H9 (cell line): ENCODE measurements around the gene FAM13B. TPM values are rescaled to one million over a fixed set of nuclear protein-coding genes. Genes with fewer than 3 reads are reported as not detected.

ENCODE experiments used
- DNase-seq: peaks from one replicate; pipeline ENCODE4 v3.0.0-alpha.2; 2017
- H2AFZ ChIP-seq: one replicate; pipeline ENCODE4 v1.6.1; 2013; ENCODE audit warnings: mild to moderate bottlenecking, low read length, control low read depth, moderate library complexity
- H2AK5ac ChIP-seq: 2 replicates; pipeline ENCODE4 v1.6.1; 2013; ENCODE audit warnings: low read length, control low read depth, mixed read lengths; ENCODE audit not compliant: insufficient read length
- H2BK120ac ChIP-seq: one replicate; pipeline ENCODE4 v1.6.1; 2013; ENCODE audit warnings: low read depth, mild to moderate bottlenecking, low read length, control low read depth, inconsistent platforms; ENCODE audit not compliant: poor library complexity, severe bottlenecking
- H2BK12ac ChIP-seq: 2 replicates; pipeline ENCODE4 v1.6.1; 2013; ENCODE audit warnings: low read length, control low read depth, mixed read lengths, low read depth; ENCODE audit not compliant: insufficient read length
- H2BK15ac ChIP-seq: 2 replicates; pipeline ENCODE4 v1.6.1; 2013; ENCODE audit warnings: low read depth, low read length, control low read depth
- H2BK20ac ChIP-seq: one replicate; pipeline ENCODE4 v1.6.1; 2013; ENCODE audit warnings: low read depth, mild to moderate bottlenecking, low read length, control low read depth, inconsistent platforms; ENCODE audit not compliant: poor library complexity, severe bottlenecking
- H2BK5ac ChIP-seq: 2 replicates; pipeline ENCODE4 v1.6.1; 2013; ENCODE audit warnings: low read length, control low read depth, mixed read lengths; ENCODE audit not compliant: insufficient read length
- H3K14ac ChIP-seq: 2 replicates; pipeline ENCODE4 v1.6.1; 2013; ENCODE audit warnings: low read length, control low read depth; ENCODE audit not compliant: insufficient read depth
- H3K18ac ChIP-seq: 2 replicates; pipeline ENCODE4 v1.6.1; 2013; ENCODE audit warnings: low read depth, mild to moderate bottlenecking, mixed read lengths, low read length, control low read depth; ENCODE audit not compliant: insufficient read length
- H3K23ac ChIP-seq: 2 replicates; pipeline ENCODE4 v1.6.1; 2013; ENCODE audit warnings: low read length, control low read depth, mixed read lengths, low read depth; ENCODE audit not compliant: insufficient read length
- H3K23me2 ChIP-seq: 2 replicates; pipeline ENCODE4 v1.6.1; 2013; ENCODE audit warnings: low read depth, mild to moderate bottlenecking, mixed read lengths, low read length, control low read depth; ENCODE audit not compliant: insufficient read length, poor library complexity, severe bottlenecking
- H3K27ac ChIP-seq: 2 replicates; pipeline ENCODE4 v1.5.1; 2013; ENCODE audit warnings: low read length, control low read depth, mixed read lengths, low read depth; ENCODE audit not compliant: insufficient read length
- H3K27me3 ChIP-seq: 2 replicates; pipeline ENCODE4 v1.6.1; 2013; ENCODE audit warnings: low read length, control low read depth, inconsistent platforms; ENCODE audit not compliant: insufficient read depth
- H3K4ac ChIP-seq: 2 replicates; pipeline ENCODE4 v1.6.1; 2013; ENCODE audit warnings: low read depth, mild to moderate bottlenecking, control low read depth, inconsistent platforms, low read length, moderate library complexity
- H3K4me1 ChIP-seq: 2 replicates; pipeline ENCODE4 v1.6.1; 2013; ENCODE audit warnings: low read length, control low read depth, inconsistent platforms; ENCODE audit not compliant: insufficient read depth
- H3K4me2 ChIP-seq: 2 replicates; pipeline ENCODE4 v1.6.1; 2013; ENCODE audit warnings: low read length, control low read depth, mixed read lengths; ENCODE audit not compliant: insufficient read length, insufficient read depth
- H3K56ac ChIP-seq: 2 replicates; pipeline ENCODE4 v1.6.1; 2013; ENCODE audit warnings: low read depth, mild to moderate bottlenecking, mixed read lengths, low read length, control low read depth; ENCODE audit not compliant: insufficient read length
- H3K79me1 ChIP-seq: 2 replicates; pipeline ENCODE4 v1.6.1; 2013; ENCODE audit warnings: low read depth, mild to moderate bottlenecking, moderate library complexity, low read length, control low read depth, inconsistent platforms; ENCODE audit not compliant: insufficient read depth, poor library complexity, severe bottlenecking
- H3K79me2 ChIP-seq: 2 replicates; pipeline ENCODE4 v1.6.1; 2013; ENCODE audit warnings: low read length, control low read depth, inconsistent platforms; ENCODE audit not compliant: insufficient read depth
- H3K9ac ChIP-seq: 2 replicates; pipeline ENCODE4 v1.6.1; 2013; ENCODE audit warnings: low read length, control low read depth, mixed read lengths; ENCODE audit not compliant: insufficient read length; ENCODE audit errors: extremely low read depth
- H3K9me3 ChIP-seq: one replicate; pipeline ENCODE4 v1.6.1; 2013; ENCODE audit warnings: low read depth, low read length, inconsistent platforms; ENCODE audit not compliant: control insufficient read depth
- H3T11ph ChIP-seq: one replicate; pipeline ENCODE4 v1.6.1; 2013; ENCODE audit warnings: mild to moderate bottlenecking, low read length, control low read depth, inconsistent platforms
- H4K20me1 ChIP-seq: one replicate; pipeline ENCODE4 v1.6.1; 2013; ENCODE audit not compliant: control insufficient read depth, insufficient read length, insufficient read depth
- H4K5ac ChIP-seq: 2 replicates; pipeline ENCODE4 v1.6.1; 2013; ENCODE audit warnings: low read depth, mild to moderate bottlenecking, mixed read lengths, low read length, control low read depth; ENCODE audit not compliant: insufficient read length
- H4K8ac ChIP-seq: replicated peaks from 2 replicates; pipeline ENCODE4 v1.6.1; 2013; ENCODE audit warnings: low read length, control low read depth, mixed read lengths, low read depth; ENCODE audit not compliant: insufficient read length
- H4K91ac ChIP-seq: 2 replicates; pipeline ENCODE4 v1.6.1; 2013; ENCODE audit warnings: low read depth, mild to moderate bottlenecking, moderate library complexity, mixed read lengths, low read length, control low read depth; ENCODE audit not compliant: insufficient read length
- H3K27ac Mint-ChIP-seq, 3 experiments: 2 replicates in 2 of 3; 3 replicates in 1 of 3; pipeline ENCODE4 v1.8.0; 2020 to 2021; ENCODE audit warnings: mixed read lengths in 3 of 3, mild to moderate bottlenecking in 1 of 3, moderate library complexity in 1 of 3
- H3K27me3 Mint-ChIP-seq: 2 replicates; pipeline ENCODE4 v1.8.0; 2021; ENCODE audit warnings: low read depth, mild to moderate bottlenecking, moderate library complexity, mixed read lengths
- H3K36me3 Mint-ChIP-seq, 3 experiments: 2 replicates in 2 of 3; 3 replicates in 1 of 3; pipeline ENCODE4 v1.8.0; 2020 to 2021; ENCODE audit warnings: low read depth in 3 of 3, mixed read lengths in 3 of 3; ENCODE audit not compliant: insufficient read depth in 1 of 3
- H3K4me1 Mint-ChIP-seq, 2 experiments: 2 replicates each; pipeline ENCODE4 v1.8.0; 2020; ENCODE audit warnings: mixed read lengths in 2 of 2
- H3K4me3 Mint-ChIP-seq, 2 experiments: 2 replicates in 1 of 2; 3 replicates in 1 of 2; pipeline ENCODE4 v1.8.0; 2020 to 2021; ENCODE audit warnings: mild to moderate bottlenecking in 2 of 2, mixed read lengths in 2 of 2, moderate library complexity in 1 of 2
- H3K9me3 Mint-ChIP-seq, 2 experiments: 2 replicates in 1 of 2; 3 replicates in 1 of 2; pipeline ENCODE4 v1.8.0; 2020; ENCODE audit warnings: mild to moderate bottlenecking in 2 of 2, mixed read lengths in 2 of 2, moderate library complexity in 1 of 2
- CTCF ChIP-seq: fragments of 200-600 bp; sonication (generic); conservative IDR thresholded peaks from 3 replicates; pipeline ENCODE4 v1.8.0; 2021; ENCODE audit warnings: antibody characterized with exemption, mild to moderate bottlenecking
- WGBS: extraction: QIAGEN DNeasy Blood & Tissue Kit; methylation state at CpG from one replicate; pipeline ENCODE4 v1.1.7; 2013; ENCODE audit warnings: missing lambda C conversion rate, low lambda C conversion rate, mixed read lengths; ENCODE audit not compliant: insufficient read length; ENCODE audit errors: extremely low coverage; 5-methylcytosine and 5-hydroxymethylcytosine counted together
- total RNA-seq: library from RNA; stranded (reverse); gene quantifications from 2 replicates; pipeline ENCODE4 v1.2.1, GENCODE V29; 2021

The FAM13B gene
- total RNA-seq, 1 experiment from 2014 or later = 23.0 TPM

GRCh38 chr5:137891849-137892248 lies 141.0 kb downstream of the FAM13B start:
- Mint-ChIP-seq H3K27me3 (no peaks in the 10 kb centered on the region), H3K9me3 (no peaks in the 10 kb centered on the region), H3K4me1 (peaks cover 5 to 13% of the 10 kb centered on the region in 2 experiments), H3K36me3 (no peaks in the 10 kb centered on the region), H3K27ac (no peak overlapping the region), H3K4me3 (no peak overlapping the region)
- no peak overlapping the region for H2BK15ac ChIP-seq
- H3K23me2 ChIP-seq = no peaks in the 10 kb centered on the region
- H2BK20ac ChIP-seq = no peak overlapping the region
- H4K8ac ChIP-seq = no peak overlapping the region
- no peak overlapping the region for H2BK120ac ChIP-seq
- no peak for DNase-seq
- no peak overlapping the region for H3K56ac ChIP-seq
- H3K79me2 ChIP-seq = no peaks in the 10 kb centered on the region
- TF ChIP-seq CTCF = peak; percentile 54
- no peaks in the 10 kb centered on the region for H3K27me3 ChIP-seq
- H4K5ac ChIP-seq = no peak overlapping the region
- H3K4me1 ChIP-seq = no peaks in the 10 kb centered on the region
- H2AK5ac ChIP-seq = no peak overlapping the region
- no peak overlapping the region for H3K27ac ChIP-seq
- no peak overlapping the region for H3K23ac ChIP-seq
- H3K18ac ChIP-seq = no peak overlapping the region
- H3K14ac ChIP-seq = no peak overlapping the region
- no peaks in the 10 kb centered on the region for H3K9me3 ChIP-seq
- H2BK12ac ChIP-seq = no peak overlapping the region
- no CpG with 5 or more reads among the region's 3 CpGs for WGBS
- H4K20me1 ChIP-seq = no peaks in the 10 kb centered on the region
- H2AFZ ChIP-seq = no peak overlapping the region
- H3K4me2 ChIP-seq = no peak overlapping the region
- H4K91ac ChIP-seq = no peak overlapping the region
- H3T11ph ChIP-seq = no peak overlapping the region
- no peak overlapping the region for H2BK5ac ChIP-seq
- H3K4ac ChIP-seq = no peak overlapping the region
- H3K79me1 ChIP-seq = no peaks in the 10 kb centered on the region
- H3K9ac ChIP-seq = no peak overlapping the region
